ENCODE measurements around the gene MT4.
A peak's percentile ranks its signal among the peaks of the same experiment; 100 is the strongest.

MT4 gene

DNA sequence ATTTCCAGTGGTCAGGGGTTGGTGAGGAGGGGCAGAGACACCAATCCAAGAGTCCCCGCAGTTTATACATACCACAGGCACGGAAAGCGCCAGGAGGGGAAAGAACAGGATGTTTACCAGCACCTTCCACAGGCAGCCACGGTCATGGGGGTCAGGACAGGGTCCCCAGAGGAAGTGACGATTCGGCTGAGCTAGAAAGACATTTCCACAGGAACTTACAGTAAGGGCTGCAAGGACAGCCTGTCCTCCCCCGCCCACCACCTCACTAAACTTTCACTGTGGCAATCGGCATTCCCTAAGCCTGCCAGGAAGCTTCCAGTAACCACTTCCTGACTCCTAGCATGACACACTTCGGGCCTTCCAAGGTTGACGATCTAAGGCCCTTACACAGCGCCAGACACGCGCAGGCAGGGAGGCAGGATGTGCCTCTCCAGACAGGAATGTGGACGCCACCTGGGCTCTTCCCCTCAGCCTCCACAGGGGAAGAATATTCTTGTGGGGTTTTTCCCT lies 42.3 kb downstream of the MT4 start:
- peak overlapping the region; percentile 40 for H3K4me3 ChIP-seq (ENCODE audit: control insufficient read depth, low read depth, low read length)
- peak; percentile 100 for DNase-seq (ENCODE audit: low read depth)
- TF ChIP-seq, protein P1, sequence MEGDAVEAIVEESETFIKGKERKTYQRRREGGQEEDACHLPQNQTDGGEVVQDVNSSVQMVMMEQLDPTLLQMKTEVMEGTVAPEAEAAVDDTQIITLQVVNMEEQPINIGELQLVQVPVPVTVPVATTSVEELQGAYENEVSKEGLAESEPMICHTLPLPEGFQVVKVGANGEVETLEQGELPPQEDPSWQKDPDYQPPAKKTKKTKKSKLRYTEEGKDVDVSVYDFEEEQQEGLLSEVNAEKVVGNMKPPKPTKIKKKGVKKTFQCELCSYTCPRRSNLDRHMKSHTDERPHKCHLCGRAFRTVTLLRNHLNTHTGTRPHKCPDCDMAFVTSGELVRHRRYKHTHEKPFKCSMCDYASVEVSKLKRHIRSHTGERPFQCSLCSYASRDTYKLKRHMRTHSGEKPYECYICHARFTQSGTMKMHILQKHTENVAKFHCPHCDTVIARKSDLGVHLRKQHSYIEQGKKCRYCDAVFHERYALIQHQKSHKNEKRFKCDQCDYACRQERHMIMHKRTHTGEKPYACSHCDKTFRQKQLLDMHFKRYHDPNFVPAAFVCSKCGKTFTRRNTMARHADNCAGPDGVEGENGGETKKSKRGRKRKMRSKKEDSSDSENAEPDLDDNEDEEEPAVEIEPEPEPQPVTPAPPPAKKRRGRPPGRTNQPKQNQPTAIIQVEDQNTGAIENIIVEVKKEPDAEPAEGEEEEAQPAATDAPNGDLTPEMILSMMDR (conservative IDR thresholded peaks at IDR 0.05; ENCODE audit: control insufficient read depth, insufficient read depth, low read depth, low read length): no peak

GRCh38 chr16:56607675-56608042 lies 42.8 kb downstream of the MT4 start:
- TF ChIP-seq, protein P1 (conservative IDR thresholded peaks at IDR 0.05; ENCODE audit: control insufficient read depth, insufficient read depth, low read depth, low read length): no peak
- H3K4me3 ChIP-seq (ENCODE audit: control insufficient read depth, low read depth, low read length): peak overlapping the region; percentile 43
- DNase-seq (ENCODE audit: low read depth): no peak

DNA sequence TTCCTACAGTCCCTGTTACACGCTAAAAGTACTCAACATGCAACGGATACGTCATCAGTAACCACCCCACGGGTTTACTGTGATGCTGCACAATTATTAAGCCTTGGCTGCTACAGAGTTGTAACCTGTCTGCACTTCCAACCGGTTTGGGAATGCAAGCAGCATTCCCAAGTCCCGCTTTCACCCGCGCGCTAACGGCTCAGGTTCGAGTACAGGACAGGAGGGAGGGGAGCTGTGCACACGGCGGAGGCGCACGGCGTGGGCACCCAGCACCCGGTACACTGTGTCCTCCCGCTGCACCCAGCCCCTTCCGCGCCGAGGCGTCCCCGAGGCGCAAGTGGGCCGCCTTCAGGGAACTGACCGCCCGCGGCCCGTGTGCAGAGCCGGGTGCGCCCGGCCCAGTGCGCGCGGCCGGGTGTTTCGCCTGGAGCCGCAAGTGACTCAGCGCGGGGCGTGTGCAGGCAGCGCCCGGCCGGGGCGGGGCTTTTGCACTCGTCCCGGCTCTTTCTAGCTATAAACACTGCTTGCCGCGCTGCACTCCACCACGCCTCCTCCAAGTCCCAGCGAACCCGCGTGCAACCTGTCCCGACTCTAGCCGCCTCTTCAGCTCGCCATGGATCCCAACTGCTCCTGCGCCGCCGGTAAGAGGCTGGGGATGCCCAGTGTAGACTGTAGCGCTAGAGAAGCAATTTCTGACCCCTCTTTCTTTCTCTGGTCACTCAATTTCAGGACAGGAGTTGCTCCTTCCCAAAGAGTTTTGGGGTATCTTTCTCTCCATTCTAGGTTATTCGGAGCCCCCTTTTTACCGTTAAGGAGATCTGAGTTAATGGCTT lies 43.4 kb downstream of the MT4 start, which contains the start of gene MT2A:
TSS of gene MT2A (plus strand) at position 542 of the 833 bp plus-strand sequence. CDS start at position 614, 72 bp downstream.
- DNase-seq (ENCODE audit: low read depth): peak; percentile 96
- peak within 1 kb of the TSS; percentile 81 for H3K4me3 ChIP-seq (ENCODE audit: control insufficient read depth, low read depth, low read length)
- TF ChIP-seq, protein P1 (conservative IDR thresholded peaks at IDR 0.05; ENCODE audit: control insufficient read depth, insufficient read depth, low read depth, low read length): no peak

GRCh38 chr16:56608876-56609462 lies 44.1 kb downstream of the MT4 start:
- DNase-seq (ENCODE audit: low read depth): no peak
- TF ChIP-seq, protein P1 (conservative IDR thresholded peaks at IDR 0.05; ENCODE audit: control insufficient read depth, insufficient read depth, low read depth, low read length): no peak
- H3K4me3 ChIP-seq (ENCODE audit: control insufficient read depth, low read depth, low read length): peak overlapping the region; percentile 81

DNA sequence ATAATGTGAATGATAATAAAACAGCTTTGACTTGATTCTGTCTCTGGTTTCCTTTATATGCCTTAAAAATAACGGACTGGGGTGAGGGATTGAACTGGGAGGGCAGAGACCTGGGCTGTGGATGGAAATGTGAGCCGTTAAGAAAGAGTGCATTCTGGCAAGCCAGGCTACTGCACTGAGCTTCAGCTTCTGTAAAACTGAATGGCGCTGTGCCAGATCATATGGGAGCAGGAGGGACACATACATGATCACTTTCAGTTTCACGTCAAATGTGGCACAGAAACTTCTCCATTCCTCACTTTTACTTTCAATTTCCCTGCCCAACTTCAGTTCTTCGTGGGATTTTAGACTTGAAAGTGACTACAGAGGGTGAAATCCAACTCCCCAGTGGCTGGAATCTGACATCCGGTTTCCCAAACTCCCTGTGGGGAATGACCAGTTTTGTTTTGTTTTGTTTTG lies 44.6 kb downstream of the MT4 start:
- DNase-seq (ENCODE audit: low read depth): peak; percentile 92
- TF ChIP-seq, protein P1 (conservative IDR thresholded peaks at IDR 0.05; ENCODE audit: control insufficient read depth, insufficient read depth, low read depth, low read length): no peak
- H3K4me3 ChIP-seq (ENCODE audit: control insufficient read depth, low read depth, low read length): peak overlapping the region; percentile 81

DNA sequence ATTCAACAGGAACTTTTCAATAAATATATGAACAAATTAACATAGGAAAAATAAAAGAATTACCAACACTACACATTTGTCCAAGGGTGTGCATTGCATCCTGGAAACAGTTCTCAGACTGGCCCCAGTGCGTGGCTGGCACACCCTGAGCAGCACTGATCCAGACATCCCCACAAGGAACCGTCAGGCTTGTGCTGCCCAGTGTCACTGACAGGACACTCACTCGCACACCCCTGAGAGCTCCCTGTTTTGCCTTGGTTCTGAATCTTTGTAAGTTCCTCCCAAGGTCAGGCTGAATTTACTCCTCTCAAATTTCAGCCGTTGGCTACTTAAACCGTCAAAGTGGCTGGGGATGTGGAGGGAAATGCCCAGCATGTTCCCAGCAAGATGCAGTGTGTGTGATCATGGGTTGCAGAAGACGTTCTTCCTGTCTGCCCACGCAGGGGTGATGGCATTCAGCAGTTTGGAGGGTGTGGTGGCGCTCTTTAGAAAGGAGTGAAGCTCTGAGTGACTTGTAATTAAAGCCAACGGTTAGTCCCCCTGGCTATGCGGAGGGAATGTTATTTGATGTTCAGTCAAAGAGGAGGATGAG lies 45.2 kb downstream of the MT4 start:
- peak; percentile 98 for DNase-seq (ENCODE audit: low read depth)
- peak overlapping the region; percentile 81 for H3K4me3 ChIP-seq (ENCODE audit: control insufficient read depth, low read depth, low read length)
- TF ChIP-seq, protein P1 (conservative IDR thresholded peaks at IDR 0.05; ENCODE audit: control insufficient read depth, insufficient read depth, low read depth, low read length): no peak
